Lower leg skin (tissue), 3 donors: ENCODE results near the gene CST7.

Experiments used
- CTCF ChIP-seq, 3 donors: fragments of 450-650 bp; IDR thresholded peaks; one replicate each; pipeline ENCODE4 v1.5.1; 2016; ENCODE audit warnings: antibody characterized with exemption in 3 of 3, mild to moderate bottlenecking in 3 of 3, moderate library complexity in 2 of 3
- POLR2A ChIP-seq, 2 donors: fragments of 450-650 bp; IDR thresholded peaks; one replicate each; pipeline ENCODE4 v1.6.1; 2016 to 2017; ENCODE audit warnings: antibody characterized with exemption in 2 of 2, mild to moderate bottlenecking in 1 of 2, moderate library complexity in 1 of 2

GRCh38 chr20:24955045-24955444 lies 6.0 kb downstream of the CST7 start:
- TF ChIP-seq CTCF (IDR thresholded peaks at IDR 0.05) (no peak), POLR2A (IDR thresholded peaks at IDR 0.05) (no peak)
